Erythroblast (primary cell): ENCODE measurements around the gene PNPLA3.

Experiments
- GATA1 ChIP-seq: IDR thresholded peaks from 2 replicates; pipeline ENCODE4 v1.6.1; 2011; ENCODE audit warnings: low read depth, mild to moderate bottlenecking, control low read depth, low read length, moderate library complexity
- POLR2A ChIP-seq: IDR thresholded peaks from 2 replicates; pipeline ENCODE4 v1.6.1; 2011; ENCODE audit warnings: mild to moderate bottlenecking, low read length

- TF ChIP-seq POLR2A (no peak), GATA1 (no peak)
Observed at GRCh38 chr22:43951391-43951790, 27.8 kb downstream of the PNPLA3 start.
